Measurements from ENCODE around the gene STAT3. TPM values are rescaled to one million over a fixed set of nuclear protein-coding genes. Genes with fewer than 3 reads are reported as not detected.
"Not testable (repeated sequence)": the region's sequence is repeated elsewhere in the genome, so short reads cannot be mapped to it uniquely, and the experiment has no call there.

STAT3 gene
- total RNA-seq, 6 experiments from 2014 or later = 65.3 to 74.5 (median 68.8) TPM

DNA sequence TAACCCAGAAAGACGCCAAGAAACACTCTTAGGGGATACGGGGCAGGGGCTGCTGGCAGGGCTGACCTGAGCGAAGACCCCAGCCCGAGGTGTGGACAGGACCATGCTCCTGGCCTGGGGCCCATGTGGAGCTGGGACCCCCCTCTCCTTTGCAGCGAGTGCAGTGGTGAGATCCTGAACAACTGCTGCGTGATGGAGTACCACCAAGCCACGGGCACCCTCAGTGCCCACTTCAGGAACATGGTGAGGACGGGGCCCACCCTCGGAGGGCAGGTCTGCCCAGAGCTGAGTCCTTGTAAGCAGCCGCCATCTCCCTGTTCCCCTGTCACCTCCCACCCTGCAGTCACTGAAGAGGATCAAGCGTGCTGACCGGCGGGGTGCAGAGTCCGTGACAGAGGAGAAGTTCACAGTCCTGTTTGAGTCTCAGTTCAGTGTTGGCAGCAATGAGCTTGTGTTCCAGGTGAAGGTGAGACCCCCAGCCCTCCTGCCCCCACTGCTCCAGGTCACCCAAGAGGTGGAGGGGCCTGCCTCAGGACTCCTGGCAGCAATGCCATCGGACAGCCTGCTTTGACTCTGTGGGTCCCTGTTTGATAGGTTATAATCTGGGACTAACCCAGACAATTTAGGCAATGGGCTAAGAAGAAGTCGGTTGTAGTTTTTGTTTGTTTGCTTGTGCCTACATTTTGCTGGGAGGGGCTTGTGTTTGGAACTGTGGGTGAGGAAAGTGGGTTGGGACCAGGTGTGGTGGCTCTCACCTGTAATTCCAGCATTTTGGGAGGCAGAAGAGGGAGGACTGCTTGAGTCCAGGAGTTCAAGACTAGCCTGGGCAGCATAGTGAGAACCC, 83.8 kb downstream of the STAT3 start:
- Mint-ChIP-seq H3K36me3 (ENCODE audit: low read depth) (no peaks in the 10 kb centered on the region), H3K4me1 (ENCODE audit: low read depth) (no peaks in the 10 kb centered on the region), H3K27me3 (ENCODE audit: insufficient read depth) (peaks cover 19% of the 10 kb centered on the region), H3K4me3 (no peak overlapping the region), H3K9me3 (no peaks in the 10 kb centered on the region), H3K27ac (no peak overlapping the region)
- TF ChIP-seq, protein P1, sequence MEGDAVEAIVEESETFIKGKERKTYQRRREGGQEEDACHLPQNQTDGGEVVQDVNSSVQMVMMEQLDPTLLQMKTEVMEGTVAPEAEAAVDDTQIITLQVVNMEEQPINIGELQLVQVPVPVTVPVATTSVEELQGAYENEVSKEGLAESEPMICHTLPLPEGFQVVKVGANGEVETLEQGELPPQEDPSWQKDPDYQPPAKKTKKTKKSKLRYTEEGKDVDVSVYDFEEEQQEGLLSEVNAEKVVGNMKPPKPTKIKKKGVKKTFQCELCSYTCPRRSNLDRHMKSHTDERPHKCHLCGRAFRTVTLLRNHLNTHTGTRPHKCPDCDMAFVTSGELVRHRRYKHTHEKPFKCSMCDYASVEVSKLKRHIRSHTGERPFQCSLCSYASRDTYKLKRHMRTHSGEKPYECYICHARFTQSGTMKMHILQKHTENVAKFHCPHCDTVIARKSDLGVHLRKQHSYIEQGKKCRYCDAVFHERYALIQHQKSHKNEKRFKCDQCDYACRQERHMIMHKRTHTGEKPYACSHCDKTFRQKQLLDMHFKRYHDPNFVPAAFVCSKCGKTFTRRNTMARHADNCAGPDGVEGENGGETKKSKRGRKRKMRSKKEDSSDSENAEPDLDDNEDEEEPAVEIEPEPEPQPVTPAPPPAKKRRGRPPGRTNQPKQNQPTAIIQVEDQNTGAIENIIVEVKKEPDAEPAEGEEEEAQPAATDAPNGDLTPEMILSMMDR (IDR thresholded peaks at IDR 0.05) = no peak
- DNase-seq = no peak

DNA sequence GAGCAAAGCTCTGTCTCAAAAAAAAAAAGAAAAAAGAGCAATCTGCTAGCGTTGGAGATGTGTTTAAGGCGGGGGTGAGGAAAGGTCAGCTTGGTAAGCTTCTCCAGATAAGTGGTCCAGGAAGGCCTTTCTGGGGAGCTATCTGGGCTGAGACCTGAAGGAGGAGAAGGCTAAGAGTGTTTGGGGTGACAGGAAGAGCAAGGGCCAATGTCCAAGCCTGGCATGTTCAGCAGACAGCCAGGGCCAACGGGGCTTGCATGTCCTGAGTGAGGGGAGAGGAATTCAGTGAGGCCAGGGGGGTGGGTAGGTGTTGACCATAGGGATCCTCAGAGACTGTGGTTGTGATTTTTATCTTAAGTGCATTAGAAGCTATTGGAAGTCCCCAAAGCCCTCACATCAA, 84.5 kb downstream of the STAT3 start:
- Mint-ChIP-seq H3K4me1 (ENCODE audit: low read depth) (no peaks in the 10 kb centered on the region), H3K36me3 (ENCODE audit: low read depth) (no peaks in the 10 kb centered on the region), H3K27me3 (ENCODE audit: insufficient read depth) (peaks cover 19% of the 10 kb centered on the region), H3K9me3 (no peaks in the 10 kb centered on the region), H3K4me3 (no peak overlapping the region), H3K27ac (no peak overlapping the region)
- no peak for DNase-seq
- TF ChIP-seq, protein P1 (IDR thresholded peaks at IDR 0.05) = no peak

DNA sequence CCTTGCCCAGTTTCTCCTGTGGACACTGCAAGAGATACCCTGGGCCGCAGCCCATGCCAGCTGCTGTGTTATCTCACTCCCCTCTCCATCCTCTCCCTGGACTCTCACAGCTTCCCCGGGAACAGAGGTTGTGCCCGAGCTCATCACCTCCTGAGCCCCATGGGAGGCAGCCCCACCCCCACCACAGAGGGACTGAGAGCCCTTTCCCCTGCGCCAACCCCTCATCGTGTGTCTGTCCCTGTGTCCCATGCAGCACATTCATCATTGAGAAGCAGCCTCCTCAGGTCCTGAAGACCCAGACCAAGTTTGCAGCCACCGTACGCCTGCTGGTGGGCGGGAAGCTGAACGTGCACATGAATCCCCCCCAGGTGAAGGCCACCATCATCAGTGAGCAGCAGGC, 87.2 kb downstream of the STAT3 start:
- H3K27ac Mint-ChIP-seq = no peak overlapping the region
- no peaks in the 10 kb centered on the region for H3K36me3 Mint-ChIP-seq (ENCODE audit: low read depth)
- TF ChIP-seq, protein P1 (IDR thresholded peaks at IDR 0.05) = no peak
- H3K4me1 Mint-ChIP-seq (ENCODE audit: low read depth) = no peaks in the 10 kb centered on the region
- H3K4me3 Mint-ChIP-seq = no peak overlapping the region
- H3K27me3 Mint-ChIP-seq (ENCODE audit: insufficient read depth) = peaks cover 22% of the 10 kb centered on the region
- no peaks in the 10 kb centered on the region for H3K9me3 Mint-ChIP-seq
- no peak for DNase-seq

DNA sequence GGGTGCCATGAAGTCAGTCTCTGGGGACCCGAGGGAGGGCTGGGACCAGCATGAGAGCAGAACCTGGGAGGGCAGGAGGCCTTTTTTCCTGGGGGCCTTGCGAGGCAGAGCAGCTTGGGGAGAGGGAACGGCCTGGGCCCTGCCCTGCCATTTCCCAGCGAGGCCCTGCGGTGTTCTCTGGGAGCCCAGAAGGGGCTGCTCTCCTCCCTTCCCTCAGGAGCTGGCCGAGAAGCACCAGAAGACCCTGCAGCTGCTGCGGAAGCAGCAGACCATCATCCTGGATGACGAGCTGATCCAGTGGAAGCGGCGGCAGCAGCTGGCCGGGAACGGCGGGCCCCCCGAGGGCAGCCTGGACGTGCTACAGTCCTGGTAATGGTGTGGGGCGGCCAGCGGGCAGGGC, 88.3 kb downstream of the STAT3 start:
- not testable (repeated sequence) for H3K36me3 Mint-ChIP-seq (ENCODE audit: low read depth)

DNA sequence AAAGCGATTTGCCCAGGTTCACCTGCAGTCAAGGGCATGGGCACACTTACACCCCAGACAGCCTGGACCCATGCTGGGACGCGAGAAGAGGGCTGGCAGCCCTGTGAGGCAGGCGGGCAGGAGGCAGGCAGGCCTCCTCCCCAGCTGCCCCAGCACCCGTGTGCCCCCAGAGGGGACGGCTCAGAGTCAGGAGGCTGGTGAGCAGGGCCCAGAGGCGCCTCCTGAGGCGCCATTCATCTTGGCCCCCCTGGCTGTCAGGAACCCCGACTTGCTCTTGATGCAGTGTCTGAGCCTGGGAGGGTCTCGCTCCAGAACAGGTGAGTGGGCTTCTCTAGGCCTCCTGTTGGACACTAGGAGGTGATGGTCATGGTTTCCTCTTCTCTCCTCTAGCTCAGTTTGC, 88.9 kb downstream of the STAT3 start:
- peaks cover 23% of the 10 kb centered on the region for H3K27me3 Mint-ChIP-seq (ENCODE audit: insufficient read depth)
- H3K9me3 Mint-ChIP-seq; H3K27ac Mint-ChIP-seq; H3K4me1 Mint-ChIP-seq (ENCODE audit: low read depth); H3K36me3 Mint-ChIP-seq (ENCODE audit: low read depth); DNase-seq; H3K4me3 Mint-ChIP-seq: not testable (repeated sequence)

More for the DNA sequence above, 88.3 kb downstream of the STAT3 start:
- not testable (repeated sequence) for DNase-seq; H3K4me1 Mint-ChIP-seq (ENCODE audit: low read depth); H3K27ac Mint-ChIP-seq; H3K4me3 Mint-ChIP-seq; H3K9me3 Mint-ChIP-seq
- H3K27me3 Mint-ChIP-seq (ENCODE audit: insufficient read depth) = peaks cover 23% of the 10 kb centered on the region

DNA sequence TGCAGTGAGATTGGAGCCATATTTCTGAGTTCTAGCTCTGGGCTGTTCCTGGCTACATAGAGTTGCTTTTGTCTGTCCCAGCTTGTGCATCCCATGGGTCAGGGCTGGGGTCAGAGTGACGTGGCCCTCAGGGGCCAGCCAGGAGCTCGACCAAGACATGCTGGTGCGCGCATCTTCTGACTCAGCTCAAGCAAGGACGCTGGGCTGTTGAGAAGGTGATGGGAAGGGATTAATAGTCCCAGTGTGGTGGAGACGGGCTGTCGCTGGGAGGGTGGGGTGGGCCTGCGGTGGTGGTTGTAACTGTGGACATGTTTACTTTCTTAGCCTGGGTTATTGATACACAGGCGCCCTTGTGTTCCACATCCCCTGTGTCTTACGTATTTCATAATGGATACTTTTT, 90.5 kb downstream of the STAT3 start:
- not testable (repeated sequence) for H3K4me1 Mint-ChIP-seq (ENCODE audit: low read depth); H3K27ac Mint-ChIP-seq; H3K4me3 Mint-ChIP-seq; H3K9me3 Mint-ChIP-seq; DNase-seq; H3K36me3 Mint-ChIP-seq (ENCODE audit: low read depth)
- H3K27me3 Mint-ChIP-seq (ENCODE audit: insufficient read depth) = peaks cover 25% of the 10 kb centered on the region

DNA sequence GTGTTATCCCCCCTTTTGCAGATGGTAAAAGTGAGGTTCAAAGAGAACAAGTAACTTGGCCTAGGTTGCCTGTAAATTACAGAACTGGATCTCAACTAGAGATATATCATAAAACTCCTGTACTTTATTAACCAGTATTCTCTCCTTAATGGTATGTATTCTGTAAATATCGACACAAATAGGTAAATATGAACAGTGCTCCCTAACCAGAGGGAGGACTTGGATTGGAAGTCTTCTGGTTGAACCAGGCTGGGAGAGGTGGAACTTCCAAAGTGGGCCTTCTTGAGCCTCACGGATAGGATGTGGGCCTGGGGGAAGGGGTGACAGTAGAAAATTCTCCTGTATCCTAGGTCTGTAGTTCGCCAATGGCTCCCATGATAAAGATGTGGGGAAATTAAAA, 92.2 kb downstream of the STAT3 start:
- no peak for DNase-seq
- H3K4me1 Mint-ChIP-seq (ENCODE audit: low read depth) = peaks cover 5% of the 10 kb centered on the region; the same call in 1 of the 2 replicates
- no peaks in the 10 kb centered on the region for H3K9me3 Mint-ChIP-seq
- no peaks in the 10 kb centered on the region for H3K36me3 Mint-ChIP-seq (ENCODE audit: low read depth)
- H3K27ac Mint-ChIP-seq = no peak overlapping the region
- TF ChIP-seq, protein P1 (IDR thresholded peaks at IDR 0.05) = no peak
- H3K4me3 Mint-ChIP-seq = no peak overlapping the region
- peaks cover 22% of the 10 kb centered on the region for H3K27me3 Mint-ChIP-seq (ENCODE audit: insufficient read depth)
